HG02678 (cell line): ENCODE data around the gene BTBD7.

Experiments used
- ATAC-seq: cut with Tn5 transposase; IDR thresholded peaks from one replicate; pipeline ENCODE4 v1.9.1; 2021; ENCODE audit warnings: mild to moderate bottlenecking, moderate library complexity; ENCODE audit not compliant: unreplicated experiment

Gene BTBD7

GRCh38 chr14:93302688-93303581 is 29.9 kb downstream of the BTBD7 start:
- no peak for ATAC-seq

- ATAC-seq, result no peak
Observed at GRCh38 chr14:93301821-93302447, 30.9 kb downstream of the BTBD7 start.

GRCh38 chr14:93299866-93300265 is 33.0 kb downstream of the BTBD7 start:
- no peak for ATAC-seq

- no peak for ATAC-seq
Observed at GRCh38 chr14:93299416-93299815, 33.4 kb downstream of the BTBD7 start.

- ATAC-seq, result no peak
Observed at GRCh38 chr14:93295541-93296220, 37.2 kb downstream of the BTBD7 start.

- no peak for ATAC-seq
Observed at GRCh38 chr14:93286212-93286890, 46.5 kb downstream of the BTBD7 start.

GRCh38 chr14:93285044-93285443 is 47.8 kb downstream of the BTBD7 start:
- no peak for ATAC-seq

GRCh38 chr14:93281937-93282336 is 50.9 kb downstream of the BTBD7 start:
- ATAC-seq, result no peak

GRCh38 chr14:93280743-93281142 is 52.1 kb downstream of the BTBD7 start:
- ATAC-seq, result no peak

- ATAC-seq, result no peak
Observed at GRCh38 chr14:93276031-93276716, 56.7 kb downstream of the BTBD7 start.

- ATAC-seq, result no peak
Observed at GRCh38 chr14:93274055-93274806, 58.6 kb downstream of the BTBD7 start.

- no peak for ATAC-seq
Observed at GRCh38 chr14:93271111-93271510, 61.7 kb downstream of the BTBD7 start.

GRCh38 chr14:93269341-93270068 is 63.3 kb downstream of the BTBD7 start:
- ATAC-seq, result no peak

- no peak for ATAC-seq
Observed at GRCh38 chr14:93268406-93268805, 64.4 kb downstream of the BTBD7 start.

GRCh38 chr14:93267149-93267711 is 65.6 kb downstream of the BTBD7 start:
- no peak for ATAC-seq

GRCh38 chr14:93266127-93266526 is 66.7 kb downstream of the BTBD7 start:
- no peak for ATAC-seq

GRCh38 chr14:93263416-93263815 is 69.4 kb downstream of the BTBD7 start:
- no peak for ATAC-seq

GRCh38 chr14:93262446-93262845 is 70.4 kb downstream of the BTBD7 start:
- ATAC-seq, result no peak
